GM23248 (cell line): ENCODE measurements around the gene LGR6. TPM values are rescaled to one million over a fixed set of nuclear protein-coding genes. Genes with fewer than 3 reads are reported as not detected.

Experiments used
- DNase-seq: peaks from one replicate; pipeline ENCODE4 v3.0.0-alpha.2; 2015
- H2AFZ ChIP-seq: fragments of 200-600 bp; sonication (generic); 2 replicates; pipeline ENCODE4 v1.6.1; 2016; ENCODE audit warnings: antibody characterized with exemption
- H3F3A ChIP-seq: fragments of 200-600 bp; sonication (generic); 2 replicates; pipeline ENCODE4 v1.6.1; 2016; ENCODE audit warnings: mild to moderate bottlenecking, antibody characterized with exemption, mixed run types; ENCODE audit not compliant: insufficient read depth
- H3K27ac ChIP-seq: fragments of 200-600 bp; sonication (generic); 2 replicates; pipeline ENCODE4 v1.5.1; 2016; ENCODE audit warnings: mild to moderate bottlenecking
- H3K27me3 ChIP-seq: fragments of 200-600 bp; sonication (generic); replicated peaks from 2 replicates; pipeline ENCODE4 v1.6.1; 2016; ENCODE audit warnings: mild to moderate bottlenecking; ENCODE audit not compliant: insufficient read depth
- H3K36me3 ChIP-seq: fragments of 200-600 bp; sonication (generic); 2 replicates; pipeline ENCODE4 v1.6.1; 2016; ENCODE audit warnings: low read depth, mild to moderate bottlenecking
- H3K4me1 ChIP-seq: fragments of 200-600 bp; sonication (generic); 2 replicates; pipeline ENCODE4 v1.6.1; 2016; ENCODE audit warnings: mild to moderate bottlenecking; ENCODE audit not compliant: insufficient read depth
- H3K4me2 ChIP-seq: fragments of 200-600 bp; sonication (generic); one replicate; pipeline ENCODE4 v1.6.1; 2016; ENCODE audit warnings: mild to moderate bottlenecking; ENCODE audit not compliant: unreplicated experiment
- H3K4me3 ChIP-seq: fragments of 200-600 bp; sonication (generic); 2 replicates; pipeline ENCODE4 v1.5.1; 2016; ENCODE audit warnings: mild to moderate bottlenecking
- H3K79me2 ChIP-seq: fragments of 200-600 bp; sonication (generic); 2 replicates; pipeline ENCODE4 v1.6.1; 2016; ENCODE audit warnings: mild to moderate bottlenecking; ENCODE audit not compliant: insufficient read depth
- H3K9ac ChIP-seq: fragments of 200-600 bp; sonication (generic); 2 replicates; pipeline ENCODE4 v1.6.1; 2016; ENCODE audit warnings: mild to moderate bottlenecking
- H3K9me2 ChIP-seq: fragments of 200-600 bp; sonication (generic); 2 replicates; pipeline ENCODE4 v1.6.1; 2016; ENCODE audit warnings: mixed run types, mild to moderate bottlenecking, moderate library complexity; ENCODE audit not compliant: insufficient read depth
- H3K9me3 ChIP-seq: fragments of 200-600 bp; sonication (generic); one replicate; pipeline ENCODE4 v1.6.1; 2017; ENCODE audit warnings: low read depth
- H4K20me1 ChIP-seq: fragments of 200-600 bp; sonication (generic); 2 replicates; pipeline ENCODE4 v1.6.0; 2016; ENCODE audit not compliant: insufficient read depth
- EZH2 ChIP-seq: fragments of 200-600 bp; sonication (generic); IDR thresholded peaks from 2 replicates; pipeline ENCODE4 v1.6.1; 2018; ENCODE audit warnings: antibody characterized with exemption, mild to moderate bottlenecking; ENCODE audit not compliant: insufficient read depth, poor library complexity, severe bottlenecking
- EZH2phosphoT487 ChIP-seq: fragments of 200-600 bp; sonication (generic); IDR thresholded peaks from 2 replicates; pipeline ENCODE4 v1.6.1; 2018; ENCODE audit warnings: antibody characterized with exemption, moderate library complexity, mild to moderate bottlenecking, low read depth; ENCODE audit not compliant: insufficient read depth
- WGBS, 2 experiments: methylation state at CpG; one replicate each; pipeline ENCODE4 v1.1.6; 2015 to 2017; ENCODE audit warnings: low lambda C conversion rate in 2 of 2, low coverage in 1 of 2; ENCODE audit errors: missing lambda C conversion rate in 2 of 2; 5-methylcytosine and 5-hydroxymethylcytosine counted together
- in situ Hi-C: fragments of 300-500 bp; cut with MboI; formaldehyde crosslinking; loops from 2 replicates; pipeline ENCODE4 v1.15.0; 2020
- polyA plus RNA-seq: library from polyadenylated mRNA; unstranded; fragments of >200 nt; fragmentation: Nextera tagmentation; extraction: Ambion mirVana; gene quantifications from 2 replicates; pipeline ENCODE4 v1.2.1, GENCODE V29; 2016
- total RNA-seq: library from RNA; depleted of rRNA; stranded (reverse); fragments of >200 nt; shearing (Covaris generic); gene quantifications from 2 replicates; pipeline ENCODE4 v1.2.3, GENCODE V29; 2014

The LGR6 gene
- total and polyA plus RNA-seq, 2 experiments from 2014 or later = not detected

GRCh38 chr1:202221911-202222909 lies 28.6 kb downstream of the LGR6 start:
- Histone ChIP-seq H4K20me1 (no peaks in the 10 kb centered on the region), H3F3A (no peaks in the 10 kb centered on the region), H3K9me3 (no peaks in the 10 kb centered on the region), H3K27ac (no peak overlapping the region), H3K79me2 (no peaks in the 10 kb centered on the region), H3K9ac (no peak overlapping the region), H3K4me3 (no peak overlapping the region), H3K36me3 (no peaks in the 10 kb centered on the region), H2AFZ (no peak overlapping the region), H3K9me2 (no peaks in the 10 kb centered on the region), H3K27me3 (peaks cover 52% of the 10 kb centered on the region), H3K4me2 (no peak overlapping the region), H3K4me1 (no peaks in the 10 kb centered on the region)
- 63 to 68% methylated on average over 12 to 19 of the region's 19 CpGs for WGBS, 2 experiments
- TF ChIP-seq EZH2phosphoT487 = no peak
- TF ChIP-seq EZH2 = no peak
- in situ Hi-C loops = no loop called here
- no peak for DNase-seq

- peaks cover 52% of the 10 kb centered on the region for H3K27me3 ChIP-seq
- TF ChIP-seq EZH2phosphoT487 = no peak
- no peak for TF ChIP-seq EZH2
- no peaks in the 10 kb centered on the region for H3K36me3 ChIP-seq
- H3K9me2 ChIP-seq = no peaks in the 10 kb centered on the region
- DNase-seq = no peak
- no peaks in the 10 kb centered on the region for H3K9me3 ChIP-seq
- no peak overlapping the region for H3K9ac ChIP-seq
- H3K4me3 ChIP-seq = no peak overlapping the region
- H3F3A ChIP-seq = no peaks in the 10 kb centered on the region
- H3K4me2 ChIP-seq = no peak overlapping the region
- no peaks in the 10 kb centered on the region for H4K20me1 ChIP-seq
- WGBS, 2 experiments = 61 to 62% methylated on average over 7 of the region's 7 CpGs
- H3K4me1 ChIP-seq = no peaks in the 10 kb centered on the region
- H3K27ac ChIP-seq = no peak overlapping the region
- H2AFZ ChIP-seq = no peak overlapping the region
- in situ Hi-C loops = no loop called here
- no peaks in the 10 kb centered on the region for H3K79me2 ChIP-seq
These were observed 29.7 kb downstream of the LGR6 start for GRCh38 chr1:202223121-202223860.

GRCh38 chr1:202224453-202224852 lies 30.9 kb downstream of the LGR6 start:
- Histone ChIP-seq H3K9me3 (no peaks in the 10 kb centered on the region), H3K4me3 (no peak overlapping the region), H3K4me2 (no peak overlapping the region), H2AFZ (no peak overlapping the region), H3K27ac (no peak overlapping the region), H3K27me3 (peaks cover 46% of the 10 kb centered on the region), H3K79me2 (no peaks in the 10 kb centered on the region), H3K36me3 (no peaks in the 10 kb centered on the region), H3K4me1 (no peaks in the 10 kb centered on the region), H3K9ac (no peak overlapping the region), H3F3A (no peaks in the 10 kb centered on the region), H4K20me1 (no peaks in the 10 kb centered on the region), H3K9me2 (no peaks in the 10 kb centered on the region)
- 58 to 61% methylated on average over 8 of the region's 8 CpGs for WGBS, 2 experiments
- in situ Hi-C loops = no loop called here
- DNase-seq = no peak
- TF ChIP-seq EZH2 (no peak), EZH2phosphoT487 (no peak)

- no peaks in the 10 kb centered on the region for H3K4me1 ChIP-seq
- no peak overlapping the region for H2AFZ ChIP-seq
- no peak overlapping the region for H3K9ac ChIP-seq
- H3K9me3 ChIP-seq = no peaks in the 10 kb centered on the region
- no peaks in the 10 kb centered on the region for H3K36me3 ChIP-seq
- in situ Hi-C loops = no loop called here
- H4K20me1 ChIP-seq = no peaks in the 10 kb centered on the region
- no peak for DNase-seq
- no peaks in the 10 kb centered on the region for H3F3A ChIP-seq
- no peaks in the 10 kb centered on the region for H3K9me2 ChIP-seq
- no peak overlapping the region for H3K4me2 ChIP-seq
- H3K27me3 ChIP-seq = peaks cover 44% of the 10 kb centered on the region
- H3K4me3 ChIP-seq = no peak overlapping the region
- 59 to 69% methylated on average over 4 to 5 of the region's 5 CpGs for WGBS, 2 experiments
- H3K79me2 ChIP-seq = no peaks in the 10 kb centered on the region
- TF ChIP-seq EZH2 = no peak
- TF ChIP-seq EZH2phosphoT487 = no peak
- H3K27ac ChIP-seq = no peak overlapping the region
These were observed 31.5 kb downstream of the LGR6 start for GRCh38 chr1:202225131-202225530.
